SK-N-MC (cell line): Measurements from ENCODE around the gene TK1.

Experiments used
- EZH2 ChIP-seq: fragments of 200-600 bp; sonication (generic); IDR thresholded peaks from one replicate; pipeline ENCODE4 v1.6.1; 2017; ENCODE audit warnings: antibody characterized with exemption
- FOXP2 ChIP-seq: optimal IDR thresholded peaks from 2 replicates; pipeline ENCODE3; 2011; ENCODE audit warnings: mild to moderate bottlenecking, moderate library complexity; ENCODE audit not compliant: insufficient read depth; ENCODE audit errors: extremely low read length, control extremely low read depth
- POLR2AphosphoS5 ChIP-seq: IDR thresholded peaks from 2 replicates; pipeline ENCODE4 v1.6.1; 2012; ENCODE audit warnings: mild to moderate bottlenecking, low read depth, low read length, borderline replicate concordance

DNA sequence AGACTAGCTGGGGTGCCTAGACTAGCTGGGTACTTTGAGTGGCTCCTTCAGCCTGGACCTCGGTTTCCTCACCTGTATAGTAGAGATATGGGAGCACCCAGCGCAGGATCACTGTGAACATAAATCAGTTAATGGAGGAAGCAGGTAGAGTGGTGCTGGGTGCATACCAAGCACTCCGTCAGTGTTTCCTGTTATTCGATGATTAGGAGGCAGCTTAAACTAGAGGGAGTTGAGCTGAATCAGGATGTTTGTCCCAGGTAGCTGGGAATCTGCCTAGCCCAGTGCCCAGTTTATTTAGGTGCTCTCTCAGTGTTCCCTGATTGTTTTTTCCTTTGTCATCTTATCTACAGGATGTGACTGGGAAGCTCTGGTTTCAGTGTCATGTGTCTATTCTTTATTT, 36.2 kb upstream of the TK1 start:
- TF ChIP-seq POLR2AphosphoS5 (no peak), EZH2 (no peak), FOXP2 (no peak)
